Glomerular endothelial cell (primary cell): ENCODE results near the gene NKAIN4. TPM values are rescaled to one million over a fixed set of nuclear protein-coding genes. Genes with fewer than 3 reads are reported as not detected.

Source experiments
- DNase-seq: peaks from one replicate; pipeline ENCODE4 v3.0.0-alpha.2; 2011; ENCODE audit warnings: low read depth, low spot score; ENCODE audit errors: extremely low read depth
- total RNA-seq: library from RNA; depleted of rRNA; stranded (reverse); fragments of >200 nt; gene quantifications from 2 replicates; pipeline ENCODE4 v1.2.3, GENCODE V29; 2015

Gene NKAIN4
- total RNA-seq, 1 donor from 2014 or later: 0.58 TPM

- no peak for DNase-seq
Measured at GRCh38 chr20:63274381-63275228, 20.3 kb upstream of the NKAIN4 start.

GRCh38 chr20:63273635-63274380 lies 19.5 kb upstream of the NKAIN4 start:
- DNase-seq: no peak

DNA sequence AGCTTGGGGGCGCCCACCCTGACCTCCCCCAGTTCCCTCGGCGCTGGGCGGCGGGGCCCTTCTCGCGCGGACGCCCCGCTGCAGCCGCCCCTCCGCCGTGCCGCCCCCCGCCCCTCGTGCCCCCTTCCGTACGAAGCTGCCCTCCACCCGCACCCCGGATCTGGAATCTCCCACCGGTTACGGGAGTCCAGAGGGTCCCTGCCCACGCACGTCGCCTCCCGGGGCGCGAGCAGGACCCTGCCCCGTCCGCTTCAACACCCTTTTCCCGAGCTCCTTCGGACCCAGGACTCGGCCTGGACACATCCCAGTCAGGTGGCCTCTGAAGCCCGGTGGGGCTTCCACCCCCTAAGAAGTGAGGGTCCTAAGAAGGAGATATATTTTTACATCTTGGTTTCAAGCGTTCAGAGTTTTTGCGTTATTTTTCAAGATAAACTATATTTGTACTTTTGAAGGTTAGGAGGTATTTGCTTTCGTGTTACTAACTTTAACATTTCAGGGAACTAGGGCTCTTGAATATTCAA lies 18.9 kb upstream of the NKAIN4 start:
- DNase-seq: no peak

DNA sequence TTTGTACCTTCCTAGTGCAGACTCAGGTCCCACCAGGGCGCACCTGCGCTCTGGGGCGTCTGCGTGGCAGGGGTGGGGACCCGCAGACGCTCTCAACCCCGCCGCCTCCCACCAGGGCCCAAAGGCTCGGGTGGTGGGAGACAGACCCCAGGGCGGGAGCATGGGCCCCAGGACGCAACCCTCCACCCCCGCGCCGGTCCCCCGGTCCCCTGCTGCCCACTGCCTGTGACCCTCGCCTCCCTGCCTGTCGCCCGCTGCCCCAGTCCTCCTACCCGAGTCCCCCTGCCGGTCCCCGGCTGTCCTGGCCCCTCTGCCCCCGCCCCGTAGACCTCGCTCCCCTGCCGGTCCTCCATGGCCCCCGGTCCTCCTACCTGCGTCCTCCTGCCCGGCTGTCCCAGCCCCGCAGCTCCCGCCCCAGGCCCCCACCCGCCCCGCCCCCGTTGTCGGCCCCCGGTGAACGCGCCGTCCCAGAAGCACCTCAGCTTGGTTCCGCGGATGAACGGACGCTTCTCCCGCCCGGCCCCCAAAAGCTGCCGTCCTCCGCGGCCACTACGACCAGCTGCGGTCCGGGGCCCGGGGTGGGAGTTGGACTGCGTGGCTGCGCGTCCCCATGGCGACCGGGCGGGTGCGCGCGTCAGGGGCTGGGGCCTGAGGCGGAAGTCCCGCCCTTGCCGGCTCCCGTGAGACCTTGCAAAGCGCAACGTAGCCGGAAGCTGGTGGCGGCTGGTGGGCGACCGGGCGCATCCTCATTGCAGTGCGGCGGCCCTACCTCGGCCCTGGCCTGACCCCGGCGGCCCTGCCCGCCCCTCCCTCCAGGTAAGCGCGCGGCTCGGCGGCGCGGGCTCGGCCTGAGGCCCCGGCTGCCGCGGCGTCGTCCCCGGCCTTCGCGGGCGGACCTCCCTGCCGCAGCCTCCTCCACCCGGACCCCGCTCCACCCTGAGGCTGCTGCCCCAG lies 18.1 kb upstream of the NKAIN4 start, which contains the start of gene ARFGAP1:
Gene ARFGAP1 (plus strand): TSS at position 709 of the 954 bp plus-strand sequence. CDS start 2,768 bp downstream, outside the sequence.
- no peak for DNase-seq

GRCh38 chr20:63270606-63271325 lies 16.5 kb upstream of the NKAIN4 start:
- DNase-seq: no peak

DNA sequence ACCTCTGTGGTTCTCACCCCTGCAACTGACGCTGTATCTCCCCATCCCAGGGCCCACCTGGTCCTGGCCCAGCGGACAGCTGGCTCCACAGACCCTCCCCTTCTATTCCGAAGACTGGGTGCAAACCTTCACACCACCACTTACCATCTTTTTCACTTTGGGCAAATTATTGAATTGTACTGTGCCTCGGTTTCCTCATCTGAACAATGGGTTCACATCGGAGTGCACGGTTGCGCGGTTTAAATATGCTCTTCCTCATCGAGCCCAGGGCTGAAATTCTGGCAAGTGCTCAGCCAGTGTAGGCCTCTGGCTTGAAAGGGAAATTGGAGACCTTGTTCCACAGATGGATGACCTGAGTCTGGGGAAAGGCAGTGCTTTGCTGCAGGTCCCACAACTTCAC lies 15.5 kb upstream of the NKAIN4 start:
- no peak for DNase-seq

- no peak for DNase-seq
Measured at GRCh38 chr20:63268671-63269439, 14.6 kb upstream of the NKAIN4 start.

DNA sequence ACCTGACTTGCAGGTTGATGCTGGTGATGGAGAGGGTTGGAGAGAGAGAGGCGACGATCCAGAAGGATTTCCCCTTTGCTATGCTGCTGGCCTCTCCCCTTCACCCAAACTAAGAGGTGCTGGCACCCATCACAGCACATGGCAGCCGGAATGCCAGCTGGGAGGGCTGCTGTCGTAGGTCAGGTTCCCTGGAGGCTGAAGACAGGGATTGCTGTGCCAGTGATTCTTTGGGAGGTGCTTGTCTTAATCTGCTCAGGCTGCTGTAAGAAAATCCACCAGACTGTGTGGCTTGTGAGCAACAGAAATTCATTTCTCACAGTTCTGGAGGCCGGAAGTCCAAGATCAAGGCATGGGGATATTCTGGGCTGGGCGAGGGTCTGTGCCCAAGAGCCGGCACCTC lies 14.0 kb upstream of the NKAIN4 start:
- DNase-seq: no peak

DNA sequence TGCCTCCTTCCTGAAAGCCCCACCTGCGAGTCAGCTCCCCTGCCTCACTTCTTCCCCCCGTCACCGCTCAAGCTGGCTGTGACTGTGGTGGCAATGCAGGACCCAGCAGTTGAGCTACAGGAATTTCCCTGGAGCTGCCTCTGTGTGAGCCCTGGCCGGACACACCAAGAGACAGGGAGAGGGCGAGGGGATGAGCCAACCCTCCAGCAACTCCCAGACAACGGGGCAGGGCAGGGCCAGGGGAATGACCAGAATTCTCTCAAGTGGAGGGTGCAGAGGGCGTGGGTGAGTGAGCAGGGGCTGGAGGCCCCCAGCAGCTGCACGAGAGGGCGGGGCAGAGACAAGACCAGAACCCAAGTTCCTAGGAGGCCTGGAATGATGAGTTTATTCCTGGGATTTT lies 13.4 kb upstream of the NKAIN4 start:
- no peak for DNase-seq

DNA sequence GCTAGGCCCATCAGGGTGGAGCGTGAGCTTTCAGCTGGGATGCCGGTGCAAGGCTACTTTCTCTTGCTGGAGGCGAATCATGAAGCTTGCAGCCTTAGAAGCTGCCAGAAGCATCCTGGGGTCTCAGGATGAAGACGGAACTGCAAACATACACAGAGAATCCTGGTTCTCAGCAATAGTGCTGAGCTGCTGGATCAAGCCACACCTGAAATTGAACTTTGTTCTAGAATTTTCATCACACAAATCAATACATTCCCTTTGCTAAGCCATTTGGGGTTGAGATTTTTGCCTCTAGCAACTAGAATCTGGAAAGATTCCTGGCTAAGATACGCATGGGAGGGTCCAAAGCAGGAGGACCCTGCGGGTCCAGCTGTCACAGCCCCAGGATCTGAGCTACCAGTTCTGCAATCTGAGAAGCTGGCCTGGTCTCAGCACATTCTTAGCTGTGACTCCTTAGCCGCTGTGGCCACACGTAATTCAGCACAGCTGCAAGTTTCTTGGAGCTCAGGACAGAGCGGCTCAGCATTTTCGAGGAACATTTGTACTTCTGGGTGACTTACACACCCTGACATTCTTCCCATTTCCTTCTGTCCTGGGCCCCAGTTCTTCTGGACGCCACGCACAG lies 11.7 kb upstream of the NKAIN4 start:
- DNase-seq: no peak

GRCh38 chr20:63264519-63264918 lies 10.3 kb upstream of the NKAIN4 start:
- DNase-seq: no peak

DNA sequence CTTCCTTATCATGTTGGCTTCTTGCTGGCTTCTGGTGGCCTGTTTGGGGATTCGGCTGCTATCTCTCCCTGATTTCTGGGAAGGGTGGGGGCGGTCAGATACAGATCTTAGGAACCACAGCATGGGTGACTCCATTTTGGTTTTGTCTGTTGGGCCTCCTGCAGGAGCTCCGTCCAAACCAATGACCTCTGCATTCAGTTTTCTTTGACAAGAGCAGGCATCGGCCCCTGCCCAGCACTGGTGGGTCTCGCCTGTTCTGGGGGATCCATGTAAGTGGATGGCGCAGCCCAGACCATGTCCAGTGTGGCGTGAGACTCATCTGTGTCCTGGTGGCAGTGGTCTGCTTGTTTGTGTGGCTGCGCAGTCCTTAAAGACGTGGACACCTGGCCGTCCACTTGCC lies 9.7 kb upstream of the NKAIN4 start:
- no peak for DNase-seq

GRCh38 chr20:63262836-63263235 lies 8.6 kb upstream of the NKAIN4 start:
- no peak for DNase-seq

DNA sequence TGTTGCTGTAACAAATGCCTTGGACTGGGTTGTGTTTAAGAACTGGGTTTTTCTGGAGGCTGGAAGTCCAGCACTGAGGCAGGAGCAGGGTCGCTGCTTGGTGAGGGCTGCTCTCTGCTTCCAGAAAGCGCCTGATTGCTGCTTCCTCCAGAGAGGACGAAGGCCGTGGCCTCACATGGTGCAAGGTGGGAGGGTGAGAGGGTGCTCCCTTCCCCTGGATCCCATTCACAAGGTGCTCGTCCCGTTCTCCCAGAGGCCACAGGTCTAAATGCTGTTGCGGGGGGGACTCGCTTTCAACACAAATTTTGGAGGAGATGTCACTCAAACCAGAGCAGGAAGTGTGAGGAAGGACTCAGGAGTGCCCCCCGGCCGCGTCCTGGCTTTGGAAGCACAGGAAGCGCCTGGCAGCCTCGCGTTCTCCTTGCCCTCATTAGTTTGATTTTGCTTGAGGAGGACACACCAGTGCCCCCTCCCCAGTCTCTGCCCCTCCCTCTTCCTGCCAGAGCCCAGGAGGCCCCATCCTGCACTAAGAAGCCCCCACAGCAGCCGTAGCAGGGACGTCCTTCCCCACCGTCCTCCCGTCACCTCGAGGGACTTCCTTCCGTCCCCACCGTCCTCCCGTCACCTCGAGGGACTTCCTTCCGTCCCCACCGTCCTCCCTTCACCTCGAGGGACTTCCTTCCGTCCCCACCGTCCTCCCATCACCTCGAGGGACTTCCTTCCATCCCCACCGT lies 7.7 kb upstream of the NKAIN4 start:
- DNase-seq: no peak

GRCh38 chr20:63261060-63261794 lies 7.0 kb upstream of the NKAIN4 start:
- DNase-seq: no peak

DNA sequence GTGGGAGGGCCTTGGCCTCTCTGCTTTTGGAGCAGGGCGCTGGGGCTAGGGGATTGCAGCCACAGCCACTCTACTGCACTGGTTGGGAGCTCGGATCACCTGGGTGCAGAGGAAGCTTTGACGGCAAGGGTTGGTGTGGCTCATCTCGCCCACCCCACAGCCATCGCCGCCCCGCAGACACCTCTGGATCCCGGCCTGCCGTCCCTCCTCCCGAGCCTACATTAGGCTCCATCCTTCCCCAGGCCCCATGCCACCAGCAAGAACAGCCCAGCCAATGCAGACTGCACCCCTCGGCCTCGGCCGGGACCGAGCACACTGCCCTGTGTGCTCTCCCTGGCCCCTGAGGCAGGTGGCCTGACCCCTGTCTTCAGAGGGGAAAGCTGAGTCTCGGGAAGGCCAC lies 6.3 kb upstream of the NKAIN4 start:
- DNase-seq: no peak

DNA sequence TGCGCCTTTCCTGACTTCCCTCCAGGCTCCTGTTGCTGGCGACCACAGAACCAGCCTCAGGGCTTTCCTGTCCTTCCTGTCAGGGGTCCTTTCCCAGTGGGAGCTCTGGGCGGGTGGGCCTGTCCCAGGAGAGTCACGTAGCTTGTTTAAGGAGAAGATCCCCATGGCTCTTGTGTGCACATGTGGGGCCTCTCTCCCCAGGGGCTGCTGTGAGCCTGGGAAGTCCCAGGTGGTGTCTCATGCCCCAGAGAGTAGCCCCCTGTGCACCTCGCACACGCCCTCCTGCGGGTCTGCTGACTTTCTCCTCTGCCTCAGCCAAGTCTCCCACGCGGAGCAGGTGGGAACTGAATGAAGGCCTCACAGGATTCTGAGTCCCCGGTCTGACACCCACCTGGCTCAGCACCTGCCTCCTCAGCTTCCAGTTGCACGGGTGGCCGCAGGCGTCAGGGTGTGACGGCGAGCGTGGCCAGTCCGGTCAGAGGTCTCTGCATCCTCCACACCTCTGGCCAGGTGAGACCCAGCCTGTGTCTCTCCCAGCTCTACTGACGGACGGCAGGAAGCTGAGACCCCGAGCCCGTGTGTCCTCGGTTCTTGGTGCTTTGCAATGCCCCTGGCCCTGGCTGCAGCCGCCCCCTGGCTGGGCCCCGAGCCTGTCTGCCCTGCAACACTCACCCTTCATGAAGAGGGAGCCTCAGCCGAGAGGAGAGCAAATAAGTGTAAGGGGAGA lies 5.6 kb upstream of the NKAIN4 start:
- no peak for DNase-seq
